ENCODE data around the gene SGPP1. TPM values are rescaled to one million over a fixed set of nuclear protein-coding genes. Genes with fewer than 3 reads are reported as not detected.

Gene SGPP1
- total and polyA plus RNA-seq, 10 of the 15 experiments (the other 5 are each of a cell fraction or from before 2014, with no cell fraction given) = 3.5 to 37.7 (median 25.5) TPM

GRCh38 chr14:63705561-63706070 lies 22.2 kb downstream of the SGPP1 start (continued):
- TF ChIP-seq JUND (IDR thresholded peaks at IDR 0.05; ENCODE audit: low read depth, low read length) (no peak), ATF7 (IDR thresholded peaks at IDR 0.05; ENCODE audit: low read depth) (0 out of 2 replicates have a peak, but pooled peaks have one; percentile 12), PAX5 (IDR thresholded peaks at IDR 0.05; ENCODE audit: borderline replicate concordance, low read depth, low read length) (no peak), POLR2AphosphoS2 (IDR thresholded peaks at IDR 0.05; ENCODE audit: low read depth, low read length) (no peak), PRDM15 (CRISPR knock-in tag; IDR thresholded peaks at IDR 0.05) (no peak), RUNX3 (IDR thresholded peaks at IDR 0.05; ENCODE audit: low read length) (peak; percentile 42), IKZF2 (IDR thresholded peaks at IDR 0.05) (peak; percentile 84 to 88; a peak in 3 of 4 replicates), HDAC2 (IDR thresholded peaks at IDR 0.05) (no peak), SUZ12 (IDR thresholded peaks at IDR 0.05; ENCODE audit: unreplicated experiment) (no peak), NFIC (IDR thresholded peaks at IDR 0.05; ENCODE audit: low read depth, low read length) (peak; percentile 46; the same call in 1 of the 2 replicates), HDAC6 (IDR thresholded peaks at IDR 0.05; ENCODE audit: unreplicated experiment) (no peak), E4F1 (IDR thresholded peaks at IDR 0.05; ENCODE audit: borderline replicate concordance, partially characterized antibody) (no peak), CREB1 (IDR thresholded peaks at IDR 0.05; ENCODE audit: low read depth) (no peak), STAT1 (conservative IDR thresholded peaks at IDR 0.05) (no peak), SPI1 (IDR thresholded peaks at IDR 0.05; ENCODE audit: borderline replicate concordance, insufficient read depth, low read depth, low read length) (peak; percentile 79), MEF2B (IDR thresholded peaks at IDR 0.05; ENCODE audit: partially characterized antibody, poor library complexity, severe bottlenecking) (peak; percentile 14), USF1 (IDR thresholded peaks at IDR 0.05; ENCODE audit: borderline replicate concordance, extremely low read length, insufficient read depth, low read depth, low read length) (no peak), RELB (IDR thresholded peaks at IDR 0.05; ENCODE audit: low read depth) (peak; percentile 63), RAD21 (IDR thresholded peaks at IDR 0.05; ENCODE audit: insufficient read depth, low read depth, low read length) (no peak), EED (IDR thresholded peaks at IDR 0.05; ENCODE audit: low read depth) (peak; percentile 48; the same call in 1 of the 2 replicates), LARP7 (IDR thresholded peaks at IDR 0.05) (no peak), NBN (IDR thresholded peaks at IDR 0.05) (peak; percentile 50; the same call in 1 of the 2 replicates)
